ENCODE measurements around the gene PDE6B.
"Not testable (repeated sequence)": the region's sequence is repeated elsewhere in the genome, so short reads cannot be mapped to it uniquely, and the experiment has no call there.

PDE6B gene

DNA sequence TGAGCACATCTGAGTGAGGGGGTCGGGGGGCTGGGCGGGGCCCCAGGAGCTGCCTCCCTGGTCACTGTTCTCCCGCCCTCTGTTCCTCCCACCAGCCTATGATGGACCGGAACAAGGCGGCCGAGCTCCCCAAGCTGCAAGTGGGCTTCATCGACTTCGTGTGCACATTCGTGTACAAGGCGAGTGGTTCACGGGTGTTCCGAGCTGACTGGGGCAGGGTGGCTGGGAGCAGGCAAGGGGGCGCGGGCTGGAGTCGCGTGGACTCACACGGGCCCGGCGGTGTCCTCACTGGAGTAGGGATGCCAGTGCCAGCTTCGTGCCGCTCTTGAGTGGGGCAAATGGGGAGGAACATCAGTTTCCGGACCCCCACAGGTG is 41.0 kb downstream of the PDE6B start:
- TF ChIP-seq, protein P1, sequence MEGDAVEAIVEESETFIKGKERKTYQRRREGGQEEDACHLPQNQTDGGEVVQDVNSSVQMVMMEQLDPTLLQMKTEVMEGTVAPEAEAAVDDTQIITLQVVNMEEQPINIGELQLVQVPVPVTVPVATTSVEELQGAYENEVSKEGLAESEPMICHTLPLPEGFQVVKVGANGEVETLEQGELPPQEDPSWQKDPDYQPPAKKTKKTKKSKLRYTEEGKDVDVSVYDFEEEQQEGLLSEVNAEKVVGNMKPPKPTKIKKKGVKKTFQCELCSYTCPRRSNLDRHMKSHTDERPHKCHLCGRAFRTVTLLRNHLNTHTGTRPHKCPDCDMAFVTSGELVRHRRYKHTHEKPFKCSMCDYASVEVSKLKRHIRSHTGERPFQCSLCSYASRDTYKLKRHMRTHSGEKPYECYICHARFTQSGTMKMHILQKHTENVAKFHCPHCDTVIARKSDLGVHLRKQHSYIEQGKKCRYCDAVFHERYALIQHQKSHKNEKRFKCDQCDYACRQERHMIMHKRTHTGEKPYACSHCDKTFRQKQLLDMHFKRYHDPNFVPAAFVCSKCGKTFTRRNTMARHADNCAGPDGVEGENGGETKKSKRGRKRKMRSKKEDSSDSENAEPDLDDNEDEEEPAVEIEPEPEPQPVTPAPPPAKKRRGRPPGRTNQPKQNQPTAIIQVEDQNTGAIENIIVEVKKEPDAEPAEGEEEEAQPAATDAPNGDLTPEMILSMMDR (IDR thresholded peaks at IDR 0.05; ENCODE audit: low read depth, low read length) = no peak
- Histone ChIP-seq H3K36me3 (peaks cover 15% of the 10 kb centered on the region), H3K27me3 (ENCODE audit: insufficient read depth, low read depth, severe bottlenecking) (no peaks in the 10 kb centered on the region), H3K27ac (no peak overlapping the region), H3K9me3 (ENCODE audit: severe bottlenecking) (no peaks in the 10 kb centered on the region), H3K4me3 (ENCODE audit: low read depth, low read length) (no peak overlapping the region)
- no peak for DNase-seq

DNA sequence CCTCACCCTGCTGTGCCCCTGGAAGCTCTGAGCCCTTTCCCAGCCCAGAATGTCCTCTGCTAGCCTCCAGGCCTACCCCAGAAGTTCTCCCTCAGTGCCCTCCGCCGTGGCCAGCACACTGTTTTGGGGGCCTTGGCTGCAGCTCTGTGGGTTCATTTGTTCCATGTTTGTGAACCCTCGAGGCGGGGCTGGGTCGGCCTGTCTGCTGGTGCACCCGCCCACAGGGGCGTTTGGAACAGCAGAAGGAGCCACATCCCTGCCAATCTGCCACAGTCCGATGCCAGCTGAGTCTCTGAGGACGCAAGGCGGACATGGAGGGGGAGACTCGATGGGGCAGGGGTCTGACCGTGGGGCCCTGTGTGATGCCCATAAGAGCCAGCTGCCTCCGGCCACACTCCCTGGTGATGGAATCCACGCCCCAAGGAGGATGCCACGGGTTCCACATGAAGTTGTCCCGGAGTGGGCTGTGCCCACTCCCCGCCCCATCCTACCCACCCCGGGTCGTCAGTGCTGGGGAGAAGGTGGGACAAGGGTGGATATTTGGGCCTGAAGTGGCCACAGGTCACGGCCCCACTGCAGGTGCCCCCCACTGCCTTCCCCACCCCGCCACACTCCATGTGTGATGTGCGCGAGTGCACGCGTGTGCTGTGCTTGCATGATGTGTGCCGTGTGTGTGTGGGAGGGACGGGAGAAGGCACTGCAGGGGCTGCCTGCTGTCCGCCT is 41.6 kb downstream of the PDE6B start:
- Histone ChIP-seq H3K27me3 (ENCODE audit: insufficient read depth, low read depth, severe bottlenecking) (no peaks in the 10 kb centered on the region), H3K9me3 (ENCODE audit: severe bottlenecking) (no peaks in the 10 kb centered on the region), H3K4me3 (ENCODE audit: low read depth, low read length) (no peak overlapping the region), H3K36me3 (peaks cover 21% of the 10 kb centered on the region), H3K27ac (no peak overlapping the region)
- TF ChIP-seq, protein P1 (IDR thresholded peaks at IDR 0.05; ENCODE audit: low read depth, low read length) = no peak
- DNase-seq = no peak

DNA sequence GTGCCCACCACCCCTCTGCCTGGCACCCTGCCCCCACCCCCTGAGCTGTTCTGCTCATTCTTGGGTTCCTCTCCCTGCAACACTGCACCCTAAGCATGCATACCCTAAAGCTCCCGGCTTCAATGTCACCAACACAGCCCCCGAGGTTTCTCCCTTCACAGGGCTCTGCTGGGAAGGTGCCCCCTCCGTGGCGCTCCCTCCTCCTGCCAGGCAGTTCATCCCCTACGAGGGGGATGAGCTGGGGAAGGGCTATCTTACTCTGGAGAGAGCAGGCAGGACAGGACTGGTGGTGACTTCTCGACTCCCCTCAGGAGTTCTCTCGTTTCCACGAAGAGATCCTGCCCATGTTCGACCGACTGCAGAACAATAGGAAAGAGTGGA is 42.2 kb downstream of the PDE6B start:
- H3K27ac ChIP-seq = no peak overlapping the region
- no peak for DNase-seq
- no peaks in the 10 kb centered on the region for H3K9me3 ChIP-seq (ENCODE audit: severe bottlenecking)
- peaks cover 26% of the 10 kb centered on the region for H3K36me3 ChIP-seq
- no peak overlapping the region for H3K4me3 ChIP-seq (ENCODE audit: low read depth, low read length)
- H3K27me3 ChIP-seq (ENCODE audit: insufficient read depth, low read depth, severe bottlenecking) = no peaks in the 10 kb centered on the region
- TF ChIP-seq, protein P1 (IDR thresholded peaks at IDR 0.05; ENCODE audit: low read depth, low read length) = no peak

DNA sequence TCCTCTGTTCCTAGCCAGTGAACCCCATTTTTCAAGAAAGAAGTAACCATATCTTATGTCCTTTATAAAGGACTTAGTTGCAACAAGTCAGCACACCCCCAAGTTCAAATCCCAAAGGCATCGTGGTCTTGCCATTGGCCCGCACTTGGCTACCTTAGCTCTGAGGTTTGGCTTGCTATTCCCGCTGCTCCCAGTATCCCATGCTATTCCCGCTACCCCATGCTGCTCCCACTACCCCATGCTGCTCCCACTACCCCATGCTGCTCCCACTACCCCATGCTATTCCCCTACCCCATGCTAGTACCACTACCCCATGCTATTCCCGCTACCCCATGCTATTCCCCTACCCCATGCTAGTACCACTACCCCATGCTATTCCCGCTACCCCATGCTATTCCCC is 42.8 kb downstream of the PDE6B start:
- H3K36me3 ChIP-seq = peaks cover 33% of the 10 kb centered on the region
- not testable (repeated sequence) for H3K9me3 ChIP-seq (ENCODE audit: severe bottlenecking); H3K27me3 ChIP-seq (ENCODE audit: insufficient read depth, low read depth, severe bottlenecking); H3K4me3 ChIP-seq (ENCODE audit: low read depth, low read length); H3K27ac ChIP-seq; DNase-seq

DNA sequence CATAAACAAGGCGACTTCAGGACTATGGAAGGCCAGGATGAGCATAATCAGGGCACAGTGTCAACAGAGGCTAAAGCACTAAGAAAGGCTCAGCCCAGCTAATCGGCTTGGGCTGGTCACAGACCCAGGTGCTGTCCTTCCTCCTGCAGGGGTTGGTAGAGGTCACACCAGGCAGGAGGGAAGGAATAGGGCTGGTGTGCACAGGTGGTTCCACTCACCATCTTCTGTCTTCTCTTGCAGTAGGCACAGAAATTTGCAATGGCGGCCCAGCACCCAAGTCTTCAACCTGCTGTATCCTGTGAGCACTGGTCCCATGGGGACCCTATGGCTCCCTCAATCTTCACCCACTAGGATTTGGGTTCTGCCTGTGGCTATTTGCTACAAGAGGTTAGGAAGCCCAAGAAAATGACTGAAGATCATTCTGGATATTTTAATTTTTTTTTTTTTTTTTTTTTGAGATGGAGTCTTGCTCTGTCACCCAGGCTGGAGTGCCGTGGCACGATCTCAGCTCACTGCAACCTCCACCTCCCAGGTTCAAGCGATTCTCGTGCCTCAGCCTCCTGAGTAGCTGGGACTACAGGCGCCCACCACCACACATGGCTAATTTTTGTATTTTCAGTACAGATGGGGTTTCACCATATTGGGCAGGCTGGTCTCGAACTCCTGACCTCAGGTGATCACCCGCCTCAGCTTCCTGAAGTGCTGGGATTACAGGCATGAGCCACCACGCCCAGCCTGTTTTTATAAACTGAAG is 44.6 kb downstream of the PDE6B start:
- not testable (repeated sequence) for H3K9me3 ChIP-seq (ENCODE audit: severe bottlenecking)
- peak; percentile 92 for DNase-seq

DNA sequence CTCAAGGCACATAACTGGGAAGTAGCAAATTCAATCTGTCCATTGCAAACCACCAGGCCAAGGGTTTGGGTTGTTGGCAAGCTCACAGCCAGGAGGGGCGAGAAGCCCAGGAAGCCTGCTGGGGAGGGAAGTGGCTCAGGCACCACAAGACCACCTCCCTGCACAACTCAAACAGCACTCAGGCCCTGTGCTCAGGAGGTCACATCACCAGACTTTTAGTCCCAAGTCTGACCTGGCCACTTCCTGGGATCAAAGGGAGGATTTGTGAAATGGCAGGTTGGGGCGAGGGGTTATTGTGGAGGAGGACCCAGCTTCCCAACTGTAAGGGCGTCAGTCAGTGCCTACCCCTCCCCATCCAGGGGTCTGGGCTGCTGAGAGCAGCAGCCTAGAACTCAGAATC is 46.4 kb downstream of the PDE6B start:
- TF ChIP-seq, protein P1 (IDR thresholded peaks at IDR 0.05; ENCODE audit: low read depth, low read length) = no peak
- H3K36me3 ChIP-seq = peaks cover 30% of the 10 kb centered on the region
- H3K9me3 ChIP-seq (ENCODE audit: severe bottlenecking) = no peaks in the 10 kb centered on the region
- no peaks in the 10 kb centered on the region for H3K27me3 ChIP-seq (ENCODE audit: insufficient read depth, low read depth, severe bottlenecking)
- DNase-seq = no peak
- no peak overlapping the region for H3K4me3 ChIP-seq (ENCODE audit: low read depth, low read length)
- no peak overlapping the region for H3K27ac ChIP-seq

More for the DNA sequence above, 44.6 kb downstream of the PDE6B start:
- Histone ChIP-seq H3K27ac (0 out of 2 replicates have a peak overlapping the region, but pooled peaks have one; percentile 18), H3K36me3 (peaks cover 33% of the 10 kb centered on the region)
- H3K27me3 ChIP-seq (ENCODE audit: insufficient read depth, low read depth, severe bottlenecking); H3K4me3 ChIP-seq (ENCODE audit: low read depth, low read length): not testable (repeated sequence)
